ENCODE data around the gene ZNF750. TPM values are rescaled to one million over a fixed set of nuclear protein-coding genes. Genes with fewer than 3 reads are reported as not detected.

The ZNF750 gene
- total and polyA plus RNA-seq, 8 donors, result 9.5 TPM; not detected in 7

DNA sequence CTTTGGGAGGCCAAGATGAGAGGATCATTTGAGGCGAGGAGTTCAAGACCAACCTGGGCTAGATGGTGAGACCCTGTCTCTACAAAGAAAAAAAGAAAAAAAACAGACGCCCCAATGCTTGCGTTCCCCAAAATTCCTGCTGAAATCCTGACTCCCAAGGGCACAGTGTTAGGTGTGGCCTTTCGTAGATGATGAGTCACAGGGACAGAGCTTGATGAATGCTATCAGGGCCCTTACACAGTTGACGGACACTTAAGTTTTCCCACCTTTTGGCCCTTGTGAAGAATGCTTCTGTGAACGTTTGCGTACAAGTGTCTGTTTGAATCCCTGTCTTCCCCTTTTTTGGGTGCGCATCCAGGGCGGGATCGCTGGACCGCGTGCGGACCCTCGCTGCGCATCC is 16.5 kb upstream of the ZNF750 start:
- H3K4me3 ChIP-seq, result no peak overlapping the region
- intact Hi-C loops (cut with DNase I; ENCODE audit: low total_unique reads), result no loop called here
- WGBS, 5 donors, result 88 to 91% (median 90%) methylated on average over 15 of the region's 15 CpGs
- H3K27ac ChIP-seq, result no peak overlapping the region
- H3K36me3 ChIP-seq, result peaks cover 0 to 15% (median 12%) of the 10 kb centered on the region in 4 donors
- no peak for TF ChIP-seq EP300 (IDR thresholded peaks at IDR 0.05)
- TF ChIP-seq POLR2A (IDR thresholded peaks at IDR 0.05), result no peak
- TF ChIP-seq POLR2AphosphoS5 (IDR thresholded peaks at IDR 0.05), result no peak
- TF ChIP-seq, protein P1, sequence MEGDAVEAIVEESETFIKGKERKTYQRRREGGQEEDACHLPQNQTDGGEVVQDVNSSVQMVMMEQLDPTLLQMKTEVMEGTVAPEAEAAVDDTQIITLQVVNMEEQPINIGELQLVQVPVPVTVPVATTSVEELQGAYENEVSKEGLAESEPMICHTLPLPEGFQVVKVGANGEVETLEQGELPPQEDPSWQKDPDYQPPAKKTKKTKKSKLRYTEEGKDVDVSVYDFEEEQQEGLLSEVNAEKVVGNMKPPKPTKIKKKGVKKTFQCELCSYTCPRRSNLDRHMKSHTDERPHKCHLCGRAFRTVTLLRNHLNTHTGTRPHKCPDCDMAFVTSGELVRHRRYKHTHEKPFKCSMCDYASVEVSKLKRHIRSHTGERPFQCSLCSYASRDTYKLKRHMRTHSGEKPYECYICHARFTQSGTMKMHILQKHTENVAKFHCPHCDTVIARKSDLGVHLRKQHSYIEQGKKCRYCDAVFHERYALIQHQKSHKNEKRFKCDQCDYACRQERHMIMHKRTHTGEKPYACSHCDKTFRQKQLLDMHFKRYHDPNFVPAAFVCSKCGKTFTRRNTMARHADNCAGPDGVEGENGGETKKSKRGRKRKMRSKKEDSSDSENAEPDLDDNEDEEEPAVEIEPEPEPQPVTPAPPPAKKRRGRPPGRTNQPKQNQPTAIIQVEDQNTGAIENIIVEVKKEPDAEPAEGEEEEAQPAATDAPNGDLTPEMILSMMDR (IDR thresholded peaks at IDR 0.05), result no peak
- H3K4me1 ChIP-seq, result peaks cover 6 to 19% (median 15%) of the 10 kb centered on the region in 4 donors
- no peak for DNase-seq
- H3K27me3 ChIP-seq, result no peaks in the 10 kb centered on the region
- no peaks in the 10 kb centered on the region for H3K9me3 ChIP-seq

DNA sequence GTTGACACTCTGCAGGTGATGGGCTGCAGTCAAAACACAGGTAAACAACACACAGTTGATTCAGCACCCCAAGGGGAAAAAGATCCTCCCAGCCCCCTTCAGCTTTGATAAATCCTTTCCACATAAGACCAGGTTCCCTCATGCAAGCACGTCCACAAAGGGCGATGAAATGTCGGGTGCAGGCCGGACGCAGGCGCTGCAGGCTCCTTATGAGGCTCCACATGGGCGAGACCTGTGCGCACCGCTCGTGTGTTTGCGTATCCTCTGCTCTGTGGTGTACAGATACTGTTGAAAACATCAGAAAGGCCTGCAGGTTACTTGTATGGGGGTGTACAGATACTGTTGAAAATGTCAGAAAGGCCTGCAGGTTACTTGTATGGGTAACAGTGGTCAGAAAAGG is 14.4 kb upstream of the ZNF750 start:
- intact Hi-C loops (cut with DNase I; ENCODE audit: low total_unique reads), result no loop called here

DNA sequence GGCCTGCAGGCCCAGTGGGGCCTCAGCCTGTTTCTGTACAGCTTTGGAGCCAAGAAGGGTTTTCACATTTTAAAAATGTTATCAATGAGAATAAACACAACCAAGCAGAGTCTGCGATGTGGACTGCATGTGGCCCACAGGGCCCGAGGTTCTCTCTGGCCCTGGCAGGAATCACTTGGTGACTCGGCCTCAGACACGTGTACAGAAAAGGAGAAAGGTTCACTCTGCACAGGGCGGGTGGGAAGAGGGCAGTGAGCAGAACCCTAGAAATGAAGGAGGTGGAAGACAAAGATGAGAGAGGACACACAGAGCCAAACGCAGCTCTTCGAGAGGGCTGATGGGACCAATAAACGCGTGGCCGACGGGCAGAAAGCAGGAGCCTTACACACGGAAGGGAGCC is 11.6 kb upstream of the ZNF750 start:
- no peaks in the 10 kb centered on the region for H3K27me3 ChIP-seq
- intact Hi-C loops (cut with DNase I; ENCODE audit: low total_unique reads), result no loop called here
- H3K27ac ChIP-seq, result no peak overlapping the region
- no peak overlapping the region for H3K4me3 ChIP-seq
- 47 to 71% (median 59%) methylated on average over 11 to 12 of the region's 12 CpGs for WGBS, 5 donors
- DNase-seq, result no peak
- no peaks in the 10 kb centered on the region for H3K9me3 ChIP-seq
- peaks cover 0 to 15% (median 13%) of the 10 kb centered on the region in 4 donors for H3K36me3 ChIP-seq
- H3K4me1 ChIP-seq, result peaks cover 0 to 12% (median 4%) of the 10 kb centered on the region in 4 donors
- TF ChIP-seq POLR2AphosphoS5 (IDR thresholded peaks at IDR 0.05) (no peak), EP300 (IDR thresholded peaks at IDR 0.05) (no peak), POLR2A (IDR thresholded peaks at IDR 0.05) (no peak)
- TF ChIP-seq, protein P1 (IDR thresholded peaks at IDR 0.05), result no peak

More for the DNA sequence above, 14.4 kb upstream of the ZNF750 start:
- no peak for DNase-seq
- Histone ChIP-seq H3K4me3 (no peak overlapping the region), H3K4me1 (peaks cover 0 to 6% (median 4%) of the 10 kb centered on the region in 4 donors), H3K27ac (no peak overlapping the region), H3K36me3 (peaks cover 0 to 15% (median 12%) of the 10 kb centered on the region in 4 donors), H3K9me3 (no peaks in the 10 kb centered on the region), H3K27me3 (no peaks in the 10 kb centered on the region)
- WGBS, 5 donors, result 95 to 98% (median 97%) methylated on average over 11 of the region's 11 CpGs
- TF ChIP-seq EP300 (IDR thresholded peaks at IDR 0.05) (no peak), POLR2AphosphoS5 (IDR thresholded peaks at IDR 0.05) (no peak)
- TF ChIP-seq, protein P1 (IDR thresholded peaks at IDR 0.05), result no peak

DNA sequence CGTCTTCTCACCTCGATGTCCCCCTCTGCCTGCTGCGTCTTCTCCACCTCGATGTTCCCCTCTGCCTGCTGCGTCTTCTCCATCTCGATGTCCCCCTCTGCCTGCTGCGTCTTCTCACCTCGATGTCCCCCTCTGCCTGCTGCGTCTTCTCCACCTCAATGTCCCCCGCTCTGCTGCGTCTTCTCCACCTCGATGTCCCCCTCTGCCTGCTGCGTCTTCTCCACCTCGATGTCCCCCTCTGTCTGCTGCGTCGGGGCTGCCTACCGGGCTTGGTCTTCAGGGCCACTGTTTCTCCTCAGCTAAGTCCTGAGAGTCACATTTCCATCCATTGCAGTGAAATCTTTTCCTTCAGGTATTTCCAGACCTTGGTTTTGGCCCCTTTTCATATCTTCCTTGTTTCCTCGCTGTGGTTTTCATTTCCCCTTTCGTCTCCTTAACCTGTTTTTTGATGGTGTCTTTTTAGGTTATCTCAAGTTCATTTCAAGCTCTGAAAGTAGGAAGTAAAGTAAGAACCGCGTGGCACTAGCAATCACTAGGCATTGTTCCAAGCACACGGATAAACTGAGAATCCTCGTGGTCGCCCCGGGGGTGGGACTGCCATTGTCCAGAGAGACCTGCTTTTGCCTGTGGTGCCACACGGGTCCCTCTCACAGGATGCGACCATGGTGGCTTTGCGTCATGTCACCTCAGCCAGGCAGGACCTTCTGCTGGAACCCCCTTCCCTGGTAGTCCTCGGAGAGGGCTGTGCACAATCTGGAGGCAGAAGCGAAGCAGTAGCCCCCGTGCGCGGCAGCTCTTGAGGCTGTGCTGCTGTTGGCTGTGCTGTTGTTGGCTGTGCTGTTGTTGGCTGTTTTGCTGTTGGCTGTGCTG is 9.5 kb upstream of the ZNF750 start:
- intact Hi-C loops (cut with DNase I; ENCODE audit: low total_unique reads), result no loop called here
- H3K4me1 ChIP-seq, result peaks cover 0 to 12% (median 4%) of the 10 kb centered on the region in 4 donors
- DNase-seq, result no peak
- H3K27ac ChIP-seq, result no peak overlapping the region
- no peaks in the 10 kb centered on the region for H3K27me3 ChIP-seq
- 76 to 79% (median 78%) methylated on average over 29 to 33 of the region's 33 CpGs for WGBS, 5 donors
- TF ChIP-seq EP300 (IDR thresholded peaks at IDR 0.05), result no peak
- no peak for TF ChIP-seq POLR2AphosphoS5 (IDR thresholded peaks at IDR 0.05)
- TF ChIP-seq, protein P1 (IDR thresholded peaks at IDR 0.05), result no peak
- no peak for TF ChIP-seq POLR2A (IDR thresholded peaks at IDR 0.05)
- H3K9me3 ChIP-seq, result no peaks in the 10 kb centered on the region
- peaks cover 0 to 12% (median 3%) of the 10 kb centered on the region in 4 donors for H3K36me3 ChIP-seq
- no peak overlapping the region for H3K4me3 ChIP-seq
